SK-N-SH treated with all-trans-retinoic acid at 6 μM for 48 hours (cell line): ENCODE results near the gene SARDH.

Experiments used
- ATAC-seq: fragments of 200-7000 bp; cut with Tn5 transposase; 3 replicates; pipeline ENCODE4 v1.9.1; 2020; ENCODE audit warnings: mild to moderate bottlenecking, moderate library complexity
- ARNTL ChIP-seq: fragments of 450-650 bp; formaldehyde crosslinking; IDR thresholded peaks from 2 replicates; pipeline ENCODE4 v1.5.0; 2020; ENCODE audit warnings: low read depth, mild to moderate bottlenecking, moderate library complexity, borderline replicate concordance
- BACH2 ChIP-seq: fragments of 250-450 bp; sonication (Bioruptor Pico); IDR thresholded peaks from 2 replicates; pipeline ENCODE4 v1.9.0; 2021; ENCODE audit warnings: mild to moderate bottlenecking, borderline replicate concordance
- CREB5 ChIP-seq: fragments of 250-450 bp; sonication (Bioruptor Pico); IDR thresholded peaks from 2 replicates; pipeline ENCODE4 v1.5.1; 2020; ENCODE audit warnings: low read depth, mild to moderate bottlenecking, moderate library complexity
- CSDC2 ChIP-seq: fragments of 250-450 bp; sonication (Bioruptor Pico); IDR thresholded peaks from 2 replicates; pipeline ENCODE4 v1.5.0; 2020; ENCODE audit warnings: mild to moderate bottlenecking, moderate library complexity
- CSRNP3 ChIP-seq: fragments of 250-450 bp; sonication (Bioruptor Pico); IDR thresholded peaks from 2 replicates; pipeline ENCODE4 v1.5.1; 2021; ENCODE audit warnings: mild to moderate bottlenecking, moderate library complexity
- ESRRG ChIP-seq: fragments of 250-450 bp; sonication (Bioruptor Pico); IDR thresholded peaks from 2 replicates; pipeline ENCODE4 v1.6.1; 2021; ENCODE audit warnings: mild to moderate bottlenecking
- GLIS3 ChIP-seq: fragments of 250-450 bp; sonication (Bioruptor Pico); IDR thresholded peaks from 2 replicates; pipeline ENCODE4 v1.5.0; 2020; ENCODE audit warnings: mild to moderate bottlenecking, moderate library complexity
- ISL1 ChIP-seq: fragments of 250-450 bp; sonication (Bioruptor Pico); IDR thresholded peaks from 2 replicates; pipeline ENCODE4 v2.1.2; 2022; ENCODE audit warnings: mild to moderate bottlenecking, moderate library complexity
- OSR1 ChIP-seq: fragments of 250-450 bp; sonication (Bioruptor Pico); IDR thresholded peaks from 2 replicates; pipeline ENCODE4 v1.8.0; 2022; ENCODE audit warnings: moderate library complexity, mild to moderate bottlenecking, inconsistent platforms
- PATZ1 ChIP-seq: fragments of 250-450 bp; sonication (Bioruptor Pico); IDR thresholded peaks from 2 replicates; pipeline ENCODE4 v1.8.0; 2020; ENCODE audit warnings: mild to moderate bottlenecking, moderate library complexity, borderline replicate concordance
- POU6F1 ChIP-seq: fragments of 250-450 bp; sonication (Bioruptor Pico); IDR thresholded peaks from 2 replicates; pipeline ENCODE4 v1.8.0; 2021; ENCODE audit warnings: low read depth, mild to moderate bottlenecking, moderate library complexity, borderline replicate concordance
- PPARA ChIP-seq: fragments of 250-450 bp; sonication (Bioruptor Pico); IDR thresholded peaks from 2 replicates; pipeline ENCODE4 v1.5.0; 2020; ENCODE audit warnings: mild to moderate bottlenecking, borderline replicate concordance
- RARB ChIP-seq: fragments of 250-450 bp; sonication (Bioruptor Pico); IDR thresholded peaks from 2 replicates; pipeline ENCODE4 v1.8.0; 2021; ENCODE audit warnings: mild to moderate bottlenecking, moderate library complexity
- TCF4 ChIP-seq: fragments of 250-450 bp; sonication (Bioruptor Pico); IDR thresholded peaks from 2 replicates; pipeline ENCODE4 v1.8.0; 2021; ENCODE audit warnings: mild to moderate bottlenecking, moderate library complexity, borderline replicate concordance
- TOX ChIP-seq: fragments of 250-450 bp; sonication (Bioruptor Pico); IDR thresholded peaks from 2 replicates; pipeline ENCODE4 v1.8.0; 2021; ENCODE audit warnings: mild to moderate bottlenecking, moderate library complexity, borderline replicate concordance
- TSHZ2 ChIP-seq: fragments of 250-450 bp; sonication (Bioruptor Pico); IDR thresholded peaks from 2 replicates; pipeline ENCODE4 v1.5.0; 2020; ENCODE audit warnings: mild to moderate bottlenecking, moderate library complexity
- ZC3H10 ChIP-seq: fragments of 250-450 bp; sonication (Bioruptor Pico); IDR thresholded peaks from 2 replicates; pipeline ENCODE4 v1.5.1; 2021; ENCODE audit warnings: mild to moderate bottlenecking, moderate library complexity
- ZFP3 ChIP-seq: fragments of 250-450 bp; sonication (Bioruptor Pico); IDR thresholded peaks from 2 replicates; pipeline ENCODE4 v1.5.0; 2020; ENCODE audit warnings: mild to moderate bottlenecking, moderate library complexity
- ZFP30 ChIP-seq: fragments of 450-650 bp; formaldehyde crosslinking; IDR thresholded peaks from 2 replicates; pipeline ENCODE4 v1.5.0; 2022; ENCODE audit warnings: mild to moderate bottlenecking, moderate library complexity
- ZNF565 ChIP-seq: fragments of 450-650 bp; formaldehyde crosslinking; conservative IDR thresholded peaks from 2 replicates; pipeline ENCODE4 v1.5.0; 2020; ENCODE audit warnings: low read depth, mild to moderate bottlenecking, moderate library complexity
- ZNF70 ChIP-seq: fragments of 450-650 bp; formaldehyde crosslinking; IDR thresholded peaks from 2 replicates; pipeline ENCODE4 v1.5.0; 2020; ENCODE audit warnings: mild to moderate bottlenecking, moderate library complexity
- ZNF8 ChIP-seq: fragments of 450-650 bp; formaldehyde crosslinking; IDR thresholded peaks from 2 replicates; pipeline ENCODE4 v1.5.0; 2020; ENCODE audit warnings: mild to moderate bottlenecking, moderate library complexity

SARDH gene

GRCh38 chr9:133737071-133737773 lies 930 bp downstream of the SARDH start:
- no peak for ATAC-seq
- no peak for TF ChIP-seq RARB
- TF ChIP-seq ZFP30 (CRISPR knock-in tag), result no peak
- no peak for TF ChIP-seq POU6F1 (CRISPR knock-in tag)
- TF ChIP-seq CSRNP3 (CRISPR knock-in tag), result no peak
- TF ChIP-seq BACH2 (CRISPR knock-in tag), result no peak
- no peak for TF ChIP-seq TOX (CRISPR knock-in tag)
- TF ChIP-seq TSHZ2, result no peak
- TF ChIP-seq ZNF70 (CRISPR knock-in tag), result no peak
- TF ChIP-seq ZC3H10 (CRISPR knock-in tag), result no peak
- TF ChIP-seq OSR1 (CRISPR knock-in tag), result no peak
- TF ChIP-seq ISL1 (CRISPR knock-in tag), result no peak
- TF ChIP-seq ZNF565, result no peak
- TF ChIP-seq CREB5 (CRISPR knock-in tag), result no peak
- TF ChIP-seq PATZ1, result no peak
- TF ChIP-seq GLIS3 (CRISPR knock-in tag), result no peak

- no peak for ATAC-seq
- no peak for TF ChIP-seq ARNTL
- TF ChIP-seq POU6F1 (CRISPR knock-in tag), result no peak
- no peak for TF ChIP-seq ZNF70 (CRISPR knock-in tag)
- TF ChIP-seq TOX (CRISPR knock-in tag), result no peak
Observed at GRCh38 chr9:133735931-133736330, 2.2 kb downstream of the SARDH start.

- ATAC-seq, result no peak
- TF ChIP-seq RARB (no peak), PPARA (no peak), ZNF565 (no peak), CSRNP3 (CRISPR knock-in tag) (no peak), ZC3H10 (CRISPR knock-in tag) (no peak), CSDC2 (CRISPR knock-in tag) (no peak), ZFP30 (CRISPR knock-in tag) (no peak), ZFP3 (CRISPR knock-in tag) (no peak), ZNF70 (CRISPR knock-in tag) (no peak), TCF4 (CRISPR knock-in tag) (no peak), POU6F1 (CRISPR knock-in tag) (no peak), TOX (CRISPR knock-in tag) (no peak), ARNTL (no peak), ESRRG (CRISPR knock-in tag) (no peak), GLIS3 (CRISPR knock-in tag) (no peak), ISL1 (CRISPR knock-in tag) (no peak), ZNF8 (no peak), BACH2 (CRISPR knock-in tag) (no peak)
Observed at GRCh38 chr9:133735415-133735775, 2.8 kb downstream of the SARDH start.
